ENCODE results near the gene NLRC5.

The NLRC5 gene

DNA sequence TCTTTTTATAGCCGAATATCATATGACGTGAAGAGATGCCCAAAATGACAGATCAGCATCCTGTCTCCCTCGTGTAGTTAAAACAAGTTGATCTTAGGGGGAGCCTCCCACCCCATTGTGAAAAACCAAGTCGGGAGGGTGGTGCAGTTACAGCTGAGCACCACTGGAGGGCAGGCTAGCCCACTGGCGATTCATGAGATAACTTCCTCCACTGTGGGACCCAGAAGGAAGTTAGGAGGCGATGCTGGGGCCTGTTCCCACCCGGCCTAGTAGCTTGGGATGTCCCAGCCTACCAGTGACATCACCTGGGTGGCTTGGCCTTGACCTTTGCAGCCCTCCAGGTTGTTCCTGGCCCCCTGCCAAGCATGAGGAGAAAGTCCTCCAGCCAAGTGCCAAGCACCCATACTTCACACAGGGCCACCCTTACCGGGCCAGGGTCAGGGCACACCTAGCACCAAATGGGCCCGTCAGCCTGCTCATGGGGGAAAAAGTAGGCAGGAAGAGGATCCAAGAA lies 95.0 kb downstream of the NLRC5 start:
- TF ChIP-seq, protein P1, sequence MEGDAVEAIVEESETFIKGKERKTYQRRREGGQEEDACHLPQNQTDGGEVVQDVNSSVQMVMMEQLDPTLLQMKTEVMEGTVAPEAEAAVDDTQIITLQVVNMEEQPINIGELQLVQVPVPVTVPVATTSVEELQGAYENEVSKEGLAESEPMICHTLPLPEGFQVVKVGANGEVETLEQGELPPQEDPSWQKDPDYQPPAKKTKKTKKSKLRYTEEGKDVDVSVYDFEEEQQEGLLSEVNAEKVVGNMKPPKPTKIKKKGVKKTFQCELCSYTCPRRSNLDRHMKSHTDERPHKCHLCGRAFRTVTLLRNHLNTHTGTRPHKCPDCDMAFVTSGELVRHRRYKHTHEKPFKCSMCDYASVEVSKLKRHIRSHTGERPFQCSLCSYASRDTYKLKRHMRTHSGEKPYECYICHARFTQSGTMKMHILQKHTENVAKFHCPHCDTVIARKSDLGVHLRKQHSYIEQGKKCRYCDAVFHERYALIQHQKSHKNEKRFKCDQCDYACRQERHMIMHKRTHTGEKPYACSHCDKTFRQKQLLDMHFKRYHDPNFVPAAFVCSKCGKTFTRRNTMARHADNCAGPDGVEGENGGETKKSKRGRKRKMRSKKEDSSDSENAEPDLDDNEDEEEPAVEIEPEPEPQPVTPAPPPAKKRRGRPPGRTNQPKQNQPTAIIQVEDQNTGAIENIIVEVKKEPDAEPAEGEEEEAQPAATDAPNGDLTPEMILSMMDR (IDR thresholded peaks at IDR 0.05; ENCODE audit: low read depth, low read length), result peak; percentile 99
- no peak overlapping the region for H3K4me3 ChIP-seq (ENCODE audit: low read depth, low read length)

DNA sequence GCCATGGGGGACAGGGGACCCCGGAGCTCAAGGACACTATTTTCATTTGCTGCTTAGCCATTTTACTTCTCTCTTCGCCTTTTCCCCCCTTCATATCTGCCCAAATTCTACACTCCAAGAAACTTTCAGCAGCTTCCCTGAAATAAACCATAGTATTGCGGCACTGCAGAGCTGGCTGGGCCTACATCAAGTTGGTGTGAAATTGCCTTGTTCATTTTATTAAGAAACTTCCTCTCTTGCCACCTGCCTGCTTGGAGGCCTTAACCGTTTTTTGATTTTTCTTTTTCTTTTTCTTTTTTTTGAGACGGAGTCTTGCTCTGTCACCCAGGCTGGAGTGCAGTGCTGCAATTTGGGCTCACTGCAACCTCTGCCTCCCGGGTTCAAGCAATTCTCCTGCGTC lies 95.6 kb downstream of the NLRC5 start:
- TF ChIP-seq, protein P1 (IDR thresholded peaks at IDR 0.05; ENCODE audit: low read depth, low read length), result no peak
- no peak overlapping the region for H3K4me3 ChIP-seq (ENCODE audit: low read depth, low read length)

DNA sequence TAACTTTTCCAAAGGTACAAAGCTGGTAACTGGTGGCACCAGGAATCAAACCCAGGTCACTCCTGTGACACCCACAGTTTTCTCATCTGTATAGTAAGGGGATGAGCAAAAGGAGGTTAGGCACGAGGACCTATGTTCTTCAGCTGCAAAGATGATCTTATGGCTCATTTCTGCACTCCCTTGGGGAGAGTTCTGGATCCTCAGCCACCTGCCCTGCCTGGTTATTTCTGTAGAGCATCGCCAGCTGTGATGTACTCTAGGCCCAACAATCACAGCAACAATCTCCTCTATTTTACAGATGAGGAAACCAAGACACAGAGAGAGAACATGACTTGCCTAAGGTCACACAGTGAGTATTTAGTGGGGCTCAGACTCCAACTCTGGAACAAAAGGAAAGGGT lies 97.6 kb downstream of the NLRC5 start:
- H3K4me3 ChIP-seq (ENCODE audit: low read depth, low read length), result no peak overlapping the region
- TF ChIP-seq, protein P1 (IDR thresholded peaks at IDR 0.05; ENCODE audit: low read depth, low read length), result no peak

DNA sequence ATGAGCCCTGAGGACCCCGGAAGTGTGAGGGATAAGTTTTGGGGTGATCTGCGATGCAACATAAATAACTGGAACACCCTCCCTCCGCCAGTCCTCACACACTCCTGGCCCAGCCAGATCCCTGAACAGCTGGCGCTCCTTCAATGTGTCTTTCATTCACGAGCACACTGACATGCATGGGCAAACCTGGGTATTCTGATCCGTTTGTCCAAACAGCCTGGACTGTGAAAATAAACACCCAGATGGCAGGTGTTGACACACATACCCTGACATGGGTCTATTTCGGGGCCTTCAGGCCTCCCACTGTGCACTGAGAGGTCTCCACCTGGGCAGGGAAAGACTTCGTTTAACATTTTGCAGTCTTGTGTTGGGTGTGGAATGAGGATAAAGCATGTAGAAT lies 100.0 kb downstream of the NLRC5 start:
- H3K4me3 ChIP-seq (ENCODE audit: low read depth, low read length), result no peak overlapping the region
- TF ChIP-seq, protein P1 (IDR thresholded peaks at IDR 0.05; ENCODE audit: low read depth, low read length), result no peak

DNA sequence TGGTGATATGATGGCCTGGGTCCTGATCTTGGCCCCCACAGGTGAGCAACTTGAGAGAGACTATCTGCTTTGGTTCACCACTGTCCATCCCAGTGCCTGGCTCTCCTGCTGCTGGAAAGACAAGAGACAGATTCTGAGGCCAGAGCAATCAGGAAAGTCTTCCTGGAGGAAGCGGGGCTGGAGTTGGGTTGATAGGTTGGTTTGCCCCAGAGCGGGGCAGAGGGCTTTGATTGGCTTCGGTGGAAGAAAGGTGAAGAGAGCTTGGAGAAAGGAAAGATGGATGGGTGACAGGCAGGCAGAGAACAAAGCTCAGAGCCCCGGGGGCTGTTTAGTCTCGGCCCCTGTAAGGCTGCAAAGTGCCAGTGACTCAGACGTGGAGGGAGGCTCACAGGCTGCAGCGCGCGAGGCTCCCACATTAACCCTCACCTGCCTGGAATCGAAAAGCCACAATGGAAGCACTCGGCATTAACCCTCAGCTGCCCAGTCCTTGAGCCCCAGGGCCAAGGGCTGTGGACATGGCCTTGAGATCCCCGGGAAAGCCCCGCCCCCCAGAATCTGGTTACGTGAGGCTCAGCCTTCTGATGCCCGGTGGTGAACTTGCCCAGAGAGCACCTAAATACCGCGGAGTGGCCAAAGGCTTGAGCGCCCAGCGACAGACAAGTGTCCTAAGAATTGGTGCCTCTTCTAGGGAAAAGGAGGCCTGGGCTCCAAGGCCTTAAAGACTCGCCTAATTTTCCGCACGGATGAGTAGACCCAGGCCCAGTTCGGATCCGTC lies 102.0 kb downstream of the NLRC5 start:
- H3K4me3 ChIP-seq (ENCODE audit: low read depth, low read length), result peak overlapping the region; percentile 62
- TF ChIP-seq, protein P1 (IDR thresholded peaks at IDR 0.05; ENCODE audit: low read depth, low read length), result no peak

DNA sequence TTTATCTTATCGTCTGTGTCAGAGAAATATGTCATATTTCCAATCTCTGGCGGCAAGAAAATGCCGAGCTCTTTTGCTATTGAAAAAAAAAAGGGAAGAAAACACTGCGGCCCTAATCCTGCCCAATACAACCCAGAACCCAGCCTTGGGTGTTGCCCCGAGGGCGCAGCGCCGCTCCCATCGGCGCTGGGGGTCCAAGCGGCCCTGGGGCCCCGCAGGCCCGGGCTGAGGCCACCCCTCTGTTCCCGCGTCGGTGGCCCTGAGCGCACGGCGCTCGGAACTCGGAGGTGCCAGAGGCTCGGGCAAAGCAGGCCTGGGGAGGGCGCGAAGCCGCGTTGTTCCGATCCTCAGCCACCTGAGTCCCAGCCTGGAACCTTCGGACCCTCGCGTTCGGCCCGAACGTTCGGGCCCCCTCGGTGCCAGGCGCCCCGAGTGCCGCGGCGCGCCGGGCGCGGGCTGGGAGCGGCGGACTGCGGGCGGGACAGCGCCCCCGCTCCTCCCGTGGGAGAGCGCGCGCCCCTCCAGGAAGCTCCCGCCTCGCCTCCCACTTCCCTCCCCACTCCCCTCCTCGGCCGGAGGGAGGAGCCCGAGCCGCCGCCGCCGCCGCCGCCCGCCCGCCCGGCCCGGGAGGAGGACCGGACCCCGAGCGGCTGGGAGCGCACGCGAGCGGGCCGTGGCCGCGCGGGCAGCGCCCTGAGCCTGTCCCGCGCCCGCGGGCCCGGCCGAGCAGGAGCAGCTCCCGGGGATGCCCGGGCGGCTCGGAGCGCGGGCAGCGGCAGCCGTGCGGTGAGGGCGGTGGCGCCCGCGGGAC lies 102.8 kb downstream of the NLRC5 start, which contains the start of gene CPNE2:
Gene CPNE2 (plus strand): TSS at position 609 of the 811 bp plus-strand sequence. CDS start 18,160 bp downstream, outside the sequence.
- TF ChIP-seq, protein P1 (IDR thresholded peaks at IDR 0.05; ENCODE audit: low read depth, low read length), result no peak
- peak within 1 kb of the TSS; percentile 62 for H3K4me3 ChIP-seq (ENCODE audit: low read depth, low read length)

All from WI38 (cell line).